Activated naive CD8-positive, alpha-beta T cell treated with anti-CD3 and anti-CD28 coated beads, Interleukin-2, amount 10 ng/mL, durations not matched to agents 7 days and 5 days (primary cell): ENCODE data around the gene CUX1. TPM values are rescaled to one million over a fixed set of nuclear protein-coding genes. Genes with fewer than 3 reads are reported as not detected.

Experiments used
- ATAC-seq: fragments of 150-1000 bp; cut with Tn5 transposase; one replicate; pipeline ENCODE4 v1.10.0; 2021; ENCODE audit warnings: low read depth, moderate library complexity
- POLR2A ChIA-PET: fragments of 350-600 bp; sonication (Branson Sonifier 250); formaldehyde crosslinking; loops from one replicate; lab custom pipeline; 2021; ENCODE audit warnings: antibody characterized with exemption; lab: Charles Lee
- DNase-seq: peaks from one replicate; pipeline ENCODE4 v3.0.0; 2021
- H3K27ac Mint-ChIP-seq: one replicate; pipeline ENCODE4 v1.8.0; 2022; ENCODE audit warnings: mild to moderate bottlenecking, mixed read lengths
- H3K27me3 Mint-ChIP-seq: one replicate; pipeline ENCODE4 v1.8.0; 2022; ENCODE audit warnings: mild to moderate bottlenecking, moderate library complexity, mixed read lengths
- H3K36me3 Mint-ChIP-seq: one replicate; pipeline ENCODE4 v1.8.0; 2021; ENCODE audit warnings: mild to moderate bottlenecking, mixed read lengths
- H3K4me1 Mint-ChIP-seq: one replicate; pipeline ENCODE4 v1.8.0; 2021; ENCODE audit warnings: mixed read lengths
- H3K4me3 Mint-ChIP-seq: one replicate; pipeline ENCODE4 v1.8.0; 2022; ENCODE audit warnings: mild to moderate bottlenecking, moderate library complexity, mixed read lengths
- H3K9me3 Mint-ChIP-seq: one replicate; pipeline ENCODE4 v1.8.0; 2021; ENCODE audit warnings: mixed read lengths
- total RNA-seq, 2 experiments: library from RNA; stranded (reverse); gene quantifications; one replicate each; pipeline ENCODE4 v1.2.3, GENCODE V29; 2021

CUX1 gene
- total RNA-seq, 2 experiments from 2014 or later = 35.7 to 37.6 TPM

DNA sequence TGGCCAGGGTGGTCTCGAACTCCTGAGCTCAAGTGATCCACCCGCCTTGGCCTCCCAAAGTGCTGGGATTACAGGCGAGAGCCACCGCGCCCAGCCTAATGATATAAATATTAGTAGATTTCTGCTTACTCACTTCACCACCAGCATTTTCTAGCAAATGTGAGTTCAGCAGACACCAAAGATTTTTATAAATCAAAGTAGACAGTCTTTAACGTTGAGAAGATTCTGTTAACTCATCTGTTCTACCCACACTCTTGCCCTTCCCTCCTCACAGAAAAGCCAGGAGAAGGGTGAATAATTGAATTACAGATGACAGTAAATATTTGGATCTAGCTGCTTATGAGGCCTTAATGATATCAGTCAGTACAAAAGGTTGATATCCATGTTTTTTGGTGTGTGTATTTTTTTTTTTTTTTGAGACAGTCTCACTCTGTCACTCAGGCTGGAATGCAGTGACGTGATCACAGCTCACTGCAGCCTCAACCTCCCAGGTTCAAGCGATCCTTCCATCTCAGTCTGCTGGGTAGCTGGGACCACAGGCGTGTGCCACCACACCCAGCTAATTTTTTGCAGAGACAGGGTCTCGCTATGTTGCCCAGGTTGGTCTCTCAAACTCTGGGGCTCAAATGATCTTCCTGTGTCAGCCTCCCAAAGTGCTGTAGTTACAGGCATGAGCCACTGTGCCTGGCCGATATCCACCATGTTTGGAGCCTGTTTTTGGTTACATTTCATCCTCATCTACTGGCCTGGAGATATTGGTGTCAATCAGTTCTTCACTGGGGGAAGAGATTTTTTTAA is 120.5 kb downstream of the CUX1 start:
- Mint-ChIP-seq H3K36me3 (no peaks in the 10 kb centered on the region), H3K4me1 (peaks cover 5% of the 10 kb centered on the region), H3K9me3 (no peaks in the 10 kb centered on the region), H3K27me3 (no peaks in the 10 kb centered on the region), H3K27ac (no peak overlapping the region), H3K4me3 (no peak overlapping the region)
- no peak for DNase-seq
- no peak for ATAC-seq
- POLR2A ChIA-PET = no interaction called here

- POLR2A ChIA-PET = no interaction called here
- ATAC-seq (no peak), DNase-seq (no peak)
- H3K4me1 Mint-ChIP-seq = peaks cover 5% of the 10 kb centered on the region
- H3K27me3 Mint-ChIP-seq = no peaks in the 10 kb centered on the region
- no peak overlapping the region for H3K4me3 Mint-ChIP-seq
- H3K27ac Mint-ChIP-seq = no peak overlapping the region
- no peaks in the 10 kb centered on the region for H3K9me3 Mint-ChIP-seq
- no peaks in the 10 kb centered on the region for H3K36me3 Mint-ChIP-seq
These were observed 121.8 kb downstream of the CUX1 start for GRCh38 chr7:101939136-101939695.

DNA sequence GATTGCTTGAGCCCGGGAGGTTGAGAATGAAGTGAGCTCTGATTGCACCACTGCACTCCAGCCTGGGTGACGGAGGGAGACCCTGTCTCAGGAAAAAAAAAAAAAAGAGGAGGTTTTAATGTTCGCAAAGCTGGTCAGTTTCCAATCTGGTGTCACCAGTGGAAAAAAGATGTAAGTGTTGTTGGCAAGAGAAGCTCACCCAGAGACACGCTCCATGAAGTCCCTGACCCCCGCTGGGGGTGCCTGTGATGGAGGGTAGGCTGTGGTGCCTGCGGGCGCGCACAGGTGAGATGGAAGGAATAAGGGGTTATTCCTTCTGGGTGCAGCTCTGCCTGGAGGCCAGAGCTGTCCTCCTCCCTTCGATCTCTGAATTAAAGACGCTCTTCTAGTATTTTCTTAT is 122.7 kb downstream of the CUX1 start:
- Mint-ChIP-seq H3K27me3 (no peaks in the 10 kb centered on the region), H3K27ac (no peak overlapping the region), H3K9me3 (no peaks in the 10 kb centered on the region), H3K4me3 (no peak overlapping the region), H3K36me3 (no peaks in the 10 kb centered on the region), H3K4me1 (peaks cover 5% of the 10 kb centered on the region)
- DNase-seq (no peak), ATAC-seq (no peak)
- POLR2A ChIA-PET = no interaction called here

DNA sequence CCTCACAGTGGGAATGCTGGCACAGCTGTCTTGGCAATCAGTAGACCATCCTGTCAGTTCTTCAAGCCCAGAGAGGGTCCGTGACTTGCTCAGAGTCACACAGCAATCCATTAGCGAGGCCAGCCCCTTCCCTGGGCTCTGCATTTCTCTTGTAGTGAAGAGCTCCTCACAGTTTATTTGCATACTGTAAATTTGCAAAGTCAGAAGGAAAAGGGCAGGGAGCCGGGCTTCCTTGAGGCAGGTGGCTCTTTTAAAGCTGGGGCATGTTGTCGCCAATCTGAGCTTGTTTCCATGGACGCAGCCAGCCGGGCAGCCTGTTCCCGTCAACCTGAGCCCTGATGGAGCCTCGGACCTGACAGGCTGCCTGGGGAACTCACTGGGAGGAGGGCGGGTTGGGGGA is 123.4 kb downstream of the CUX1 start:
- Mint-ChIP-seq H3K27ac (no peak overlapping the region), H3K4me3 (no peak overlapping the region), H3K4me1 (peaks cover 5% of the 10 kb centered on the region), H3K27me3 (no peaks in the 10 kb centered on the region), H3K36me3 (no peaks in the 10 kb centered on the region), H3K9me3 (no peaks in the 10 kb centered on the region)
- POLR2A ChIA-PET = no interaction called here
- ATAC-seq (no peak), DNase-seq (no peak)

- H3K9me3 Mint-ChIP-seq = no peaks in the 10 kb centered on the region
- no peak for ATAC-seq
- H3K36me3 Mint-ChIP-seq = no peaks in the 10 kb centered on the region
- H3K4me1 Mint-ChIP-seq = peaks cover 5% of the 10 kb centered on the region
- H3K4me3 Mint-ChIP-seq = no peak overlapping the region
- H3K27me3 Mint-ChIP-seq = no peaks in the 10 kb centered on the region
- H3K27ac Mint-ChIP-seq = no peak overlapping the region
- POLR2A ChIA-PET = no interaction called here
- DNase-seq = no peak
These were observed 124.3 kb downstream of the CUX1 start for GRCh38 chr7:101941481-101942383.

DNA sequence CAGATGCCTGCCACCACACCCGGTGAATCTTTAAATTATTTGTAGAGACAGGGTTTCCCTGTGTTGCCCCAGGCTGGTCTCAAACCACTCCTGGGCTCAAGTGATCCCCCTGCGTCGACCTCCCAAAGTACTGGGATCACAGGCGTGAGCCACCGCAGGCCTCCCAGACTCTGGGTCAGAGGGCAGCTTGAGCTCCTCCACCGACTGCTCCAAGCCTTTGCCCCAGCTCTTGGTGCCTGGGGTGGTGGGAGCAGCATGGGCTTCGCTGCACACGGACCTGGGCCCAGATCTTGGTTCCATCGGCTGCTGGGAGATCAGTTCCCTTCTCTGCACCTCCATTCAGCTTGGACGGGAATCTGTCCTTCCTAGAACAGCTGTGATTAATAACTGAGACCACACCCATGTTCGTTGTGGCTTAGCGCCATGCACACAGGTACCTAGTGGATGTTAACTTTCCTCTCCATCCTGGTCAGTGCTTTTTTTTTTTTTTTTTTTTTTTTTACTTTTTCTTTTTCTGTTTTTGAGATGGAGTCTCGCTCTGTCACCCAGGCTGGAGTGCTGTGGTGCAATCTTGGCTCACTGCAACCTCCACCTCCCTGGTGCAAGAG is 125.3 kb downstream of the CUX1 start:
- POLR2A ChIA-PET = no interaction called here
- peaks cover 5% of the 10 kb centered on the region for H3K4me1 Mint-ChIP-seq
- DNase-seq = no peak
- ATAC-seq = no peak
- H3K27ac Mint-ChIP-seq = no peak overlapping the region
- H3K36me3 Mint-ChIP-seq = no peaks in the 10 kb centered on the region
- H3K27me3 Mint-ChIP-seq = no peaks in the 10 kb centered on the region
- H3K4me3 Mint-ChIP-seq = no peak overlapping the region
- H3K9me3 Mint-ChIP-seq = no peaks in the 10 kb centered on the region

DNA sequence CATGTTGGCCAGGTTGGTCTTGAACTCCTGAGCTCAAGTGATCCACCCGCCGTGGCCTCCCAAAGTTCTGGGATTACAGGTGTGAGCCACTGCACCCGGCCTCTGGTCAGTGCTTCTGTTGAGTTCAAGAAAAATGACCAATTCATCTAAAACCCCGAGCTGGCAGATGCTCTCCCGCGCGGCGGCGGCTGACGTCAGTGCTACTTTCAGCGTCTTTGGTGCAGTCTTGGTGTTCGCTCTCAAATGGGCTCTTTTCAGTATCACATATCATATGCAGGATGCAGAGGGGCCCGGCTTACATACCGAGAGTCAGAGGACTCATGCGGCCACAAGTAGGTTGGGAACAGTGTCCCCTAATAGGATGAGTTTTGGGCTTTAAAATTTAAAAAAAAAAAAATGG is 125.9 kb downstream of the CUX1 start:
- H3K4me3 Mint-ChIP-seq = no peak overlapping the region

GRCh38 chr7:101943889-101944600 is 126.6 kb downstream of the CUX1 start:
- DNase-seq (no peak), ATAC-seq (no peak)
- POLR2A ChIA-PET = no interaction called here
- Mint-ChIP-seq H3K36me3 (no peaks in the 10 kb centered on the region), H3K9me3 (no peaks in the 10 kb centered on the region), H3K4me3 (no peak overlapping the region), H3K4me1 (peaks cover 4% of the 10 kb centered on the region), H3K27ac (no peak overlapping the region), H3K27me3 (no peaks in the 10 kb centered on the region)

More for the DNA sequence above, 125.9 kb downstream of the CUX1 start:
- Mint-ChIP-seq H3K36me3 (no peaks in the 10 kb centered on the region), H3K9me3 (no peaks in the 10 kb centered on the region), H3K27me3 (no peaks in the 10 kb centered on the region), H3K4me1 (peaks cover 5% of the 10 kb centered on the region), H3K27ac (no peak overlapping the region)
- DNase-seq = no peak
- no peak for ATAC-seq
- POLR2A ChIA-PET = no interaction called here

GRCh38 chr7:101944611-101945010 is 127.2 kb downstream of the CUX1 start:
- no peak overlapping the region for H3K4me3 Mint-ChIP-seq
- H3K27me3 Mint-ChIP-seq = no peaks in the 10 kb centered on the region
- no peaks in the 10 kb centered on the region for H3K9me3 Mint-ChIP-seq
- no peaks in the 10 kb centered on the region for H3K36me3 Mint-ChIP-seq
- POLR2A ChIA-PET = no interaction called here
- H3K4me1 Mint-ChIP-seq = peaks cover 3% of the 10 kb centered on the region
- no peak overlapping the region for H3K27ac Mint-ChIP-seq
- no peak for ATAC-seq
- DNase-seq = no peak

DNA sequence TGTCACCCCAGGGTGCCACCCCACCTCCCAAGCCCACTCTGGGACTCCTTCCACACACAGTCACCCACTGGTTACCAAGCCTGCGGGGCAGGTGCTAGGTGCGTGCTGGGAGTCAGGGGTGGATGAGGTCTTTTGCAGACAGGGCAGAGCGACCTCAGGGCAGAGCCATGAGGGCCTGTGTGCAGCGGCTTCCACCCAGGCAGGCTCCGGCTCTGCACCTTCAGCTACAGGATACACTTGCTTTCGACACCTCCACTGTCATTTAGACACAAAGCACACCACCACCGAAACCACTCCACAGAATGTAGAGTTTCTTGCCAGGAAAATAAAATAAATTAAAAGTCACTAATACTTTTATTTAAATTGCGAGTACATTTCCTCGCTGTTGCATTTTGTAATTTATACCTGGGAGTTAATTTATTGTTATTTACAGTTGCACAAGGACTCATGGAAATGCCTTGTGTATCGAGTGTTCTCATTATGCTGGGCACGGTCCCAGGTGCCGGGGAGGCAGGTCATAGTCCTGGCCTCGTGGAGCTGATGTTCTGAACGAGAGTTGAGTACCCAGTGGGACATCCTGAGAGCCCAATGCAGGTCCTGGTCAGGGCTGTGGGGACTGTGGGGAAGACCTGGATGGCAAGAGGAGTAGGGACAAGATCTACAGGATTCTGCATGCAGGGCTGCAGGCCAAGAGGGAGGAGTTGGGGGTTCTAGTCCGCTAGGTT is 127.8 kb downstream of the CUX1 start:
- DNase-seq (no peak), ATAC-seq (no peak)
- Mint-ChIP-seq H3K36me3 (no peaks in the 10 kb centered on the region), H3K4me3 (no peak overlapping the region), H3K9me3 (no peaks in the 10 kb centered on the region), H3K4me1 (peaks cover 3% of the 10 kb centered on the region), H3K27ac (no peak overlapping the region), H3K27me3 (no peaks in the 10 kb centered on the region)
- POLR2A ChIA-PET = no interaction called here

DNA sequence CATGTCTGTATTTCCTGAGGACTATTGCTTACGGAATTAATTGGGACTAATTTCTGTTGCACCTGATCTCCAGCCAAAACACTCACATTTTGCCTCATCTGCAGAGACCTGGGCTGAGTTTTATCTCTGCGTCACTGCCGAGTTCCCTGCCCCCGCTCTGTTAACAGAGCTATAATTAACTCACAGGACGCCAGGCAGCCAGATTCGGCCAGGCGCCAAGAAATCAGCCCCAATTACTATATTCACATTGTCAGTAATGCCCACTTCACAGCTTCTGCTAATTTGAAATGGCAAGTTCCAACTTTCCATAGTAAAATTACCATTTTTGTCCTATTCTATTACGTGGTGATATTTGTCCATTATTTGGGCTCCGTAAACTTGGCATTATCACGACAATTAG is 130.5 kb downstream of the CUX1 start:
- POLR2A ChIA-PET = no interaction called here
- Mint-ChIP-seq H3K36me3 (no peaks in the 10 kb centered on the region), H3K27ac (no peak overlapping the region), H3K9me3 (no peaks in the 10 kb centered on the region), H3K4me1 (no peaks in the 10 kb centered on the region), H3K27me3 (no peaks in the 10 kb centered on the region), H3K4me3 (no peak overlapping the region)
- ATAC-seq (no peak), DNase-seq (no peak)

GRCh38 chr7:101948650-101949049 is 131.2 kb downstream of the CUX1 start:
- DNase-seq = no peak
- H3K4me3 Mint-ChIP-seq = no peak overlapping the region
- H3K4me1 Mint-ChIP-seq = peaks cover 3% of the 10 kb centered on the region
- H3K27me3 Mint-ChIP-seq = no peaks in the 10 kb centered on the region
- no peaks in the 10 kb centered on the region for H3K9me3 Mint-ChIP-seq
- POLR2A ChIA-PET = no interaction called here
- ATAC-seq = no peak
- H3K36me3 Mint-ChIP-seq = no peaks in the 10 kb centered on the region
- no peak overlapping the region for H3K27ac Mint-ChIP-seq
